ENCODE results near the gene STN1. TPM values are rescaled to one million over a fixed set of nuclear protein-coding genes. Genes with fewer than 3 reads are reported as not detected.
A peak's percentile ranks its signal among the peaks of the same experiment; 100 is the strongest.

Gene STN1
- 57.1 TPM for total RNA-seq (ENCODE audit: unreplicated experiment)
- long read RNA-seq, transcript STN1-201 (10 exons, 1,417 nt): major isoform, 43 of 75 reads
- long read RNA-seq, transcript STN1-202 (9 exons, 1,311 nt): minor isoform, 20 of 75 reads
- long read RNA-seq, partial matches to known transcripts: 5 of 75 reads
- long read RNA-seq, other reads (novel, unspliced or antisense): 7 of 75 reads

- Mint-ChIP-seq H3K4me3 (ENCODE audit: unreplicated experiment) (peak within 1 kb of the TSS; percentile 93), H3K4me1 (ENCODE audit: low read depth, unreplicated experiment) (peaks cover 19% of the 10 kb centered on the region), H3K36me3 (ENCODE audit: unreplicated experiment) (peaks cover 10% of the 10 kb centered on the region), H3K9me3 (ENCODE audit: unreplicated experiment) (no peaks in the 10 kb centered on the region), H3K27ac (ENCODE audit: unreplicated experiment) (peak within 1 kb of the TSS; percentile 96), H3K27me3 (ENCODE audit: unreplicated experiment) (no peaks in the 10 kb centered on the region)
- TF ChIP-seq CTCF (IDR thresholded peaks at IDR 0.05; ENCODE audit: partially characterized antibody, unreplicated experiment): peak; percentile 9
- DNase-seq: peak; percentile 97
Measured at GRCh38 chr10:103918053-103918846, at the start of gene STN1. Gene STN1, minus strand, starts transcription at chr10:103918184. Its CDS starts 590 bp downstream, at chr10:103917594.

- Mint-ChIP-seq H3K27ac (ENCODE audit: unreplicated experiment) (peak overlapping the region; percentile 87), H3K4me1 (ENCODE audit: low read depth, unreplicated experiment) (peaks cover 4% of the 10 kb centered on the region), H3K4me3 (ENCODE audit: unreplicated experiment) (peak overlapping the region; percentile 94), H3K36me3 (ENCODE audit: unreplicated experiment) (no peaks in the 10 kb centered on the region), H3K9me3 (ENCODE audit: unreplicated experiment) (peaks cover 14% of the 10 kb centered on the region), H3K27me3 (ENCODE audit: unreplicated experiment) (peaks cover 12% of the 10 kb centered on the region)
- TF ChIP-seq CTCF (IDR thresholded peaks at IDR 0.05; ENCODE audit: partially characterized antibody, unreplicated experiment): no peak
- DNase-seq: no peak
Measured at GRCh38 chr10:103967448-103968071, 49.6 kb upstream of the STN1 start.

GRCh38 chr10:103966671-103967447, 48.9 kb upstream of the STN1 start, which contains the start of gene SLK:
Gene SLK, plus strand, starts transcription at chr10:103967140. Its CDS starts 606 bp downstream, at chr10:103967746.
- H3K36me3 Mint-ChIP-seq (ENCODE audit: unreplicated experiment): no peaks in the 10 kb centered on the region
- H3K27me3 Mint-ChIP-seq (ENCODE audit: unreplicated experiment): peaks cover 12% of the 10 kb centered on the region
- peak within 1 kb of the TSS; percentile 94 for H3K4me3 Mint-ChIP-seq (ENCODE audit: unreplicated experiment)
- TF ChIP-seq CTCF (IDR thresholded peaks at IDR 0.05; ENCODE audit: partially characterized antibody, unreplicated experiment): no peak
- H3K4me1 Mint-ChIP-seq (ENCODE audit: low read depth, unreplicated experiment): peaks cover 4% of the 10 kb centered on the region
- H3K9me3 Mint-ChIP-seq (ENCODE audit: unreplicated experiment): peaks cover 14% of the 10 kb centered on the region
- peak within 1 kb of the TSS; percentile 87 for H3K27ac Mint-ChIP-seq (ENCODE audit: unreplicated experiment)
- peak; percentile 77 for DNase-seq

GRCh38 chr10:103960103-103960502, 42.1 kb upstream of the STN1 start:
- no peaks in the 10 kb centered on the region for H3K4me1 Mint-ChIP-seq (ENCODE audit: low read depth, unreplicated experiment)
- H3K27me3 Mint-ChIP-seq (ENCODE audit: unreplicated experiment): peaks cover 2% of the 10 kb centered on the region
- DNase-seq: no peak
- peaks cover 2% of the 10 kb centered on the region for H3K9me3 Mint-ChIP-seq (ENCODE audit: unreplicated experiment)
- peaks cover 7% of the 10 kb centered on the region for H3K36me3 Mint-ChIP-seq (ENCODE audit: unreplicated experiment)
- no peak for TF ChIP-seq CTCF (IDR thresholded peaks at IDR 0.05; ENCODE audit: partially characterized antibody, unreplicated experiment)
- H3K4me3 Mint-ChIP-seq (ENCODE audit: unreplicated experiment): no peak overlapping the region
- H3K27ac Mint-ChIP-seq (ENCODE audit: unreplicated experiment): no peak overlapping the region

All from glutamatergic neuron (in vitro differentiated cells).